Hepatocyte (in vitro differentiated cells): ENCODE results near the gene IKZF4. TPM values are rescaled to one million over a fixed set of nuclear protein-coding genes. Genes with fewer than 3 reads are reported as not detected.

Experiments used
- DNase-seq: peaks from one replicate; pipeline ENCODE4 v3.0.0-alpha.2; 2016; ENCODE audit warnings: low spot score
- H2AFZ ChIP-seq: fragments of 200-600 bp; sonication (generic); 2 replicates; pipeline ENCODE4 v1.6.0; 2016; ENCODE audit warnings: antibody characterized with exemption, mild to moderate bottlenecking
- H3K27ac ChIP-seq: fragments of 200-600 bp; sonication (generic); 2 replicates; pipeline ENCODE4 v1.5.1; 2016; ENCODE audit warnings: mild to moderate bottlenecking
- H3K27me3 ChIP-seq: fragments of 200-600 bp; sonication (generic); 2 replicates; pipeline ENCODE4 v1.6.1; 2016
- H3K36me3 ChIP-seq: fragments of 200-600 bp; sonication (generic); replicated peaks from 2 replicates; pipeline ENCODE4 v1.5.1; 2016; ENCODE audit warnings: low read depth; ENCODE audit not compliant: insufficient read depth
- H3K4me1 ChIP-seq: fragments of 200-600 bp; sonication (generic); 2 replicates; pipeline ENCODE4 v1.5.1; 2016; ENCODE audit warnings: mild to moderate bottlenecking, moderate library complexity; ENCODE audit not compliant: insufficient read depth
- H3K4me2 ChIP-seq: fragments of 200-600 bp; sonication (generic); 2 replicates; pipeline ENCODE4 v1.6.0; 2016
- H3K4me3 ChIP-seq: fragments of 200-600 bp; sonication (generic); 2 replicates; pipeline ENCODE4 v1.5.1; 2016; ENCODE audit warnings: mild to moderate bottlenecking
- H3K79me2 ChIP-seq: fragments of 200-600 bp; sonication (generic); 2 replicates; pipeline ENCODE4 v1.6.0; 2017; ENCODE audit warnings: mild to moderate bottlenecking
- H3K9me2 ChIP-seq: fragments of 200-600 bp; sonication (generic); replicated peaks from 2 replicates; pipeline ENCODE4 v1.6.0; 2017; ENCODE audit warnings: mild to moderate bottlenecking; ENCODE audit not compliant: insufficient read depth
- H3K9me3 ChIP-seq: fragments of 200-600 bp; sonication (generic); 2 replicates; pipeline ENCODE4 v1.5.1; 2016; ENCODE audit warnings: low read depth, mild to moderate bottlenecking
- H4K20me1 ChIP-seq: fragments of 200-600 bp; sonication (generic); 2 replicates; pipeline ENCODE4 v1.6.0; 2016; ENCODE audit warnings: mild to moderate bottlenecking; ENCODE audit not compliant: insufficient read depth, poor library complexity, severe bottlenecking
- EZH2 ChIP-seq: fragments of 200-600 bp; sonication (generic); IDR thresholded peaks from 2 replicates; pipeline ENCODE4 v1.6.1; 2016; ENCODE audit warnings: antibody characterized with exemption, mild to moderate bottlenecking, borderline replicate concordance
- EZH2phosphoT487 ChIP-seq: fragments of 200-600 bp; sonication (generic); IDR thresholded peaks from one replicate; pipeline ENCODE4 v1.6.1; 2018; ENCODE audit warnings: antibody characterized with exemption, mild to moderate bottlenecking, low read depth, moderate library complexity; ENCODE audit not compliant: unreplicated experiment, severe bottlenecking
- WGBS: methylation state at CpG from one replicate; pipeline ENCODE4 v1.1.6; 2016; ENCODE audit warnings: low lambda C conversion rate; ENCODE audit errors: missing lambda C conversion rate; 5-methylcytosine and 5-hydroxymethylcytosine counted together
- polyA plus RNA-seq: library from polyadenylated mRNA; unstranded; fragments of >200 nt; fragmentation: Nextera tagmentation; extraction: Ambion mirVana; gene quantifications from 2 replicates; pipeline ENCODE4 v1.2.1, GENCODE V29; 2016
- total RNA-seq: library from RNA; depleted of rRNA; stranded (reverse); fragments of >200 nt; gene quantifications from 2 replicates; pipeline ENCODE4 v1.2.3, GENCODE V29; 2014
- TF ChIP-seq, protein P1 (sequence below): fragments of 200-600 bp; sonication (generic); IDR thresholded peaks from 2 replicates; pipeline ENCODE4 v1.5.1; 2016; ENCODE audit warnings: antibody characterized with exemption, mild to moderate bottlenecking; ENCODE audit not compliant: poor library complexity

IKZF4 gene
- total and polyA plus RNA-seq, 2 experiments from 2014 or later, result 1.6 to 5.3 TPM

DNA sequence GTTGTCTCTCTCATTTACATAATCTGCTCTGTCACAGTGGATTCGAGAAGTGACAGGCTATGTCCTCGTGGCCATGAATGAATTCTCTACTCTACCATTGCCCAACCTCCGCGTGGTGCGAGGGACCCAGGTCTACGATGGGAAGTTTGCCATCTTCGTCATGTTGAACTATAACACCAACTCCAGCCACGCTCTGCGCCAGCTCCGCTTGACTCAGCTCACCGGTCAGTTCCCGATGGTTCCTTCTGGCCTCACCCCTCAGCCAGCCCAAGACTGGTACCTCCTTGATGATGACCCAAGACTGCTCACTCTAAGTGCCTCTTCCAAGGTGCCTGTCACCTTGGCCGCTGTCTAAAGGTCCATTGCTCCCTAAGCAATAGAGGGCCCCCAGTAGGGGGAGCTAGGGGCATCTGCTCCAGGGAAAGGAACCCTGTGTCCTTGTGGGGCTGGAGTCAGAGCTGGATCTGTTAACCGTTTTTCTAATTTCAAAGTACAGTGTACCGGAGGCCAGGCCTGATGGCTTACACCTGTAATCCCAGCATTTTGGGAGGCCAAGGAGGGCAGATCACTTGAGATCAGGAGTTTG is 64.2 kb downstream of the IKZF4 start:
- H3K4me3 ChIP-seq, result no peak overlapping the region
- H3K9me3 ChIP-seq, result no peaks in the 10 kb centered on the region
- TF ChIP-seq, protein P1, sequence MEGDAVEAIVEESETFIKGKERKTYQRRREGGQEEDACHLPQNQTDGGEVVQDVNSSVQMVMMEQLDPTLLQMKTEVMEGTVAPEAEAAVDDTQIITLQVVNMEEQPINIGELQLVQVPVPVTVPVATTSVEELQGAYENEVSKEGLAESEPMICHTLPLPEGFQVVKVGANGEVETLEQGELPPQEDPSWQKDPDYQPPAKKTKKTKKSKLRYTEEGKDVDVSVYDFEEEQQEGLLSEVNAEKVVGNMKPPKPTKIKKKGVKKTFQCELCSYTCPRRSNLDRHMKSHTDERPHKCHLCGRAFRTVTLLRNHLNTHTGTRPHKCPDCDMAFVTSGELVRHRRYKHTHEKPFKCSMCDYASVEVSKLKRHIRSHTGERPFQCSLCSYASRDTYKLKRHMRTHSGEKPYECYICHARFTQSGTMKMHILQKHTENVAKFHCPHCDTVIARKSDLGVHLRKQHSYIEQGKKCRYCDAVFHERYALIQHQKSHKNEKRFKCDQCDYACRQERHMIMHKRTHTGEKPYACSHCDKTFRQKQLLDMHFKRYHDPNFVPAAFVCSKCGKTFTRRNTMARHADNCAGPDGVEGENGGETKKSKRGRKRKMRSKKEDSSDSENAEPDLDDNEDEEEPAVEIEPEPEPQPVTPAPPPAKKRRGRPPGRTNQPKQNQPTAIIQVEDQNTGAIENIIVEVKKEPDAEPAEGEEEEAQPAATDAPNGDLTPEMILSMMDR, result peak; percentile 7
- TF ChIP-seq EZH2 (no peak), EZH2phosphoT487 (no peak)
- peaks cover 38% of the 10 kb centered on the region for H3K79me2 ChIP-seq
- H3K27ac ChIP-seq, result no peak overlapping the region
- H3K4me2 ChIP-seq, result no peak overlapping the region
- H3K4me1 ChIP-seq, result peaks cover 7% of the 10 kb centered on the region
- peak; percentile 34 for DNase-seq
- no peaks in the 10 kb centered on the region for H3K27me3 ChIP-seq
- H2AFZ ChIP-seq, result no peak overlapping the region
- no peaks in the 10 kb centered on the region for H3K36me3 ChIP-seq
- no peaks in the 10 kb centered on the region for H4K20me1 ChIP-seq
- no peaks in the 10 kb centered on the region for H3K9me2 ChIP-seq
- 90% methylated on average over 15 of the region's 15 CpGs for WGBS

DNA sequence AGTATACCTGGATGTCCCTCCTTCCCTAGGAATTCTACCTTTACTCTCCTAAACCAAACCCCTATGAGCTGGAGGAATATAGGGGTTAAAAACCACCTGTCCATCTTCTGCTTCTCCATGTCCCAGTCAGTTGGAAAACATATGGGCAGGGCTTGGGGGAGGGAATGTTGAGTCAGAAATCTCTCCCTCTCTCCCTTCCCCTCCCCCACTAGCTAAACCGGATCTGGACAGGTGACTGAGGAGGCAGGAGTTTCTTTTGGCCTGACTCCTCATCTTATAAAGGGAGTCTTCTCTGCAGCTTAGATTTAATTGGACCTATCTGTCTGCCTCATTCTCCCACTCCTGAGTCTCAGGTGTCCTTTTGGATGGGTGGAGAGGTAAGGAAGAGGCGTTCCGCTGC is 65.3 kb downstream of the IKZF4 start:
- H3K36me3 ChIP-seq, result no peaks in the 10 kb centered on the region
- H2AFZ ChIP-seq, result no peak overlapping the region
- H3K27ac ChIP-seq, result no peak overlapping the region
- H3K9me2 ChIP-seq, result no peaks in the 10 kb centered on the region
- WGBS, result 87% methylated on average over 3 of the region's 3 CpGs
- no peak overlapping the region for H3K4me3 ChIP-seq
- TF ChIP-seq, protein P1, result no peak
- TF ChIP-seq EZH2 (no peak), EZH2phosphoT487 (no peak)
- no peaks in the 10 kb centered on the region for H3K27me3 ChIP-seq
- H3K4me2 ChIP-seq, result no peak overlapping the region
- peaks cover 36% of the 10 kb centered on the region for H3K79me2 ChIP-seq
- peak; percentile 58 for DNase-seq
- peaks cover 7% of the 10 kb centered on the region for H3K4me1 ChIP-seq
- H4K20me1 ChIP-seq, result no peaks in the 10 kb centered on the region
- H3K9me3 ChIP-seq, result no peaks in the 10 kb centered on the region

DNA sequence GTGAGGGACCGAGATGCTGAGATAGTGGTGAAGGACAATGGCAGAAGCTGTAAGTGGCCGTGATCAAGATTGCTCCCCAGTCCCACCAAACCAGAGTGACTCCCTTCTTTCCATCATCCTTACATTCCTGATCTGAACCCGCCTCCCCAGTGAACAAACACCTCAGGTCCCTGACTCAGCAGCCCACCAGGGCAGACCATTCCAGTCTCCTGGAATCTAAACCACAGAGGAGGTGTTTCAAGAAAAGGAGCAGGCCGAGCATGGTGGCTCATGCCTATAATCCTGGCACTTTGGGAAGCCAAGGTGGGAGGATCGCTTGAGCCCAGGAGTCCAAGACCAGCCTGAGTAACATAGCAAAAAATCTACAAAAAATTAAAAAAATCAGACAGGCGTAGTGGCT is 65.8 kb downstream of the IKZF4 start:
- Histone ChIP-seq H3K4me3 (no peak overlapping the region), H3K9me2 (no peaks in the 10 kb centered on the region), H3K4me1 (peaks cover 7% of the 10 kb centered on the region), H3K4me2 (no peak overlapping the region), H3K36me3 (no peaks in the 10 kb centered on the region), H3K27me3 (no peaks in the 10 kb centered on the region), H3K9me3 (no peaks in the 10 kb centered on the region), H2AFZ (no peak overlapping the region), H3K79me2 (peaks cover 33% of the 10 kb centered on the region), H4K20me1 (no peaks in the 10 kb centered on the region), H3K27ac (no peak overlapping the region)
- 86% methylated on average over 6 of the region's 6 CpGs for WGBS
- no peak for DNase-seq
- TF ChIP-seq EZH2phosphoT487, result no peak
- TF ChIP-seq EZH2, result no peak
- TF ChIP-seq, protein P1, result no peak

DNA sequence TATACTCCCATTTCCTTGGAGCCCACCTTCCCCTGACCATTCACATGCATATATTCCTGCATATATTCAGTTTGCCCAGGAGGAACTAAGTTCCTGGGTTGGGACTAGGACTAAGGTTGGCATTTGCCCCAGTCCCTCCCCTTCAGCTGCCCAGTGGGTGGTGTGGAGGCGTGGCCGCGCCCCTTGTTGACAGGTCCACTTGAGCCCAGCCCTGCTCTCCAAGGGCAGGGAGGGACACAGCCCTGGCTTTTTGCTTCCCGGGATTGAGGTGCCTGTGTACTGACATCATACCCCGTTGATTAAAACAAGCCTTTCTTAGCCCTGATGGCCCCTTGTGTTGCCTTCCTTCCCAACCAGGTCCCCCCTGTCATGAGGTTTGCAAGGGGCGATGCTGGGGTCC is 66.4 kb downstream of the IKZF4 start:
- DNase-seq, result no peak
- Histone ChIP-seq H4K20me1 (no peaks in the 10 kb centered on the region), H3K4me2 (no peak overlapping the region), H3K27me3 (no peaks in the 10 kb centered on the region), H2AFZ (no peak overlapping the region), H3K4me3 (no peak overlapping the region), H3K27ac (no peak overlapping the region), H3K9me3 (no peaks in the 10 kb centered on the region), H3K79me2 (peaks cover 33% of the 10 kb centered on the region), H3K36me3 (no peaks in the 10 kb centered on the region), H3K4me1 (peaks cover 7% of the 10 kb centered on the region), H3K9me2 (no peaks in the 10 kb centered on the region)
- WGBS, result 84% methylated on average over 6 of the region's 6 CpGs
- TF ChIP-seq, protein P1, result no peak
- no peak for TF ChIP-seq EZH2
- TF ChIP-seq EZH2phosphoT487, result no peak
